Neuron (in vitro differentiated cells): Measurements from ENCODE around the gene QSOX2.
A peak's percentile ranks its signal among the peaks of the same experiment; 100 is the strongest.

ENCODE experiments used
- H2AFZ ChIP-seq: one replicate; pipeline ENCODE4 v1.6.1; 2013; ENCODE audit warnings: low read depth, mild to moderate bottlenecking, inconsistent platforms, low read length, moderate library complexity
- H3K27me3 ChIP-seq: one replicate; pipeline ENCODE4 v1.6.1; 2013; ENCODE audit warnings: low read length; ENCODE audit not compliant: insufficient read depth
- H3K36me3 ChIP-seq: one replicate; pipeline ENCODE4 v1.6.1; 2013; ENCODE audit warnings: low read length; ENCODE audit not compliant: insufficient read depth
- H3K4me1 ChIP-seq: one replicate; pipeline ENCODE4 v1.6.1; 2013; ENCODE audit warnings: low read length; ENCODE audit not compliant: insufficient read depth
- H3K4me3 ChIP-seq: 2 replicates; pipeline ENCODE4 v1.5.1; 2013; ENCODE audit warnings: mild to moderate bottlenecking, low read length, moderate library complexity
- H3K9me3 ChIP-seq: one replicate; pipeline ENCODE4 v1.6.1; 2013; ENCODE audit warnings: low read length

Gene QSOX2

DNA sequence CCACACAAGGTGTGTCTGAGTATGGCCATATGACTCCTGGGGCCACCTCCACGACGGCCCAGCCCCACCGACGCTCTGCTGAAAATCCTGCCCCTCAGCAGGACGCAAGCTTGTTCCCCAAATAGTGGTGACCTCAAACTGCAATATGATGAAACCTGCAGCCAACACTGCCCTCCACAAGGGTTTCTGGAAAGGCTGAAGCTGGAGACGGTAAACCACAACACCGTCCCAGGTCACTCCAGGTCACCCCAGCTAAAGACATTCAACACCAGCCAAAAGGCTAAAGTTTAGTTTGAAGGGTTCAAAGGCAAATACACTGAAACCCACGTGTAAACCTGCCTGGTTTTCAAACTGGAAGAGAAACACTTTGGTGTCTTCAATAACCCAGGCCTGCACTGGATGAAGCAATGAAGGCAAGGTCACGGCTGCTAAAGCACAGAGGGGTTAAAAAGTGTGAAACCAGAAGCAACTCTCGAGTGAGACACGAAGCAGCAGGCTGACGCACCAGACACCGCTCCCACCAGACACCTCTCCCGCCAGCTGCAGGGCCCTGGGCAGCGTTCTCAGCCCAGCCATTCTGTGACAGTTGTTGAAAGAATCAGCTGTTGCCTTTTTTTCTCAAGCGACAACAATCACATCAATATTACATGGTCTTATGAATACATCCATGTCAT lies 38.9 kb downstream of the QSOX2 start:
- Histone ChIP-seq H3K27me3 (peaks cover 37% of the 10 kb centered on the region), H3K9me3 (no peaks in the 10 kb centered on the region), H2AFZ (no peak overlapping the region), H3K4me1 (peaks cover 11% of the 10 kb centered on the region), H3K4me3 (no peak overlapping the region), H3K36me3 (peaks cover 19% of the 10 kb centered on the region)

DNA sequence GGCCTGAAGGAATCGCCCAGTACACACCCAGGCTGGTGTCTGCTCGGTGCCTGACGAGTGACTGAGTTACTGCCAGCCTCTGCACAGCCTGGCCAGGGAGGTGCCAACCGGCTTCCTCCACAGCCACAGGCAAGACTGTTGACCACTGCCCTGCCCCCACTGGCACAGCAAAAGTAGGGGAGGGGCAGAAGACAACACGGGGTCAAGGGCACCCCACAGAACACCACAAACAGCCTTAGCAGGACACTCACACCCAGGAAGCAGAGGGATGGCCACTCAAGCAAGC lies 40.0 kb downstream of the QSOX2 start:
- no peak overlapping the region for H2AFZ ChIP-seq
- H3K9me3 ChIP-seq = no peaks in the 10 kb centered on the region
- H3K36me3 ChIP-seq = peaks cover 17% of the 10 kb centered on the region
- peaks cover 48% of the 10 kb centered on the region for H3K27me3 ChIP-seq
- no peak overlapping the region for H3K4me3 ChIP-seq
- H3K4me1 ChIP-seq = peaks cover 11% of the 10 kb centered on the region

DNA sequence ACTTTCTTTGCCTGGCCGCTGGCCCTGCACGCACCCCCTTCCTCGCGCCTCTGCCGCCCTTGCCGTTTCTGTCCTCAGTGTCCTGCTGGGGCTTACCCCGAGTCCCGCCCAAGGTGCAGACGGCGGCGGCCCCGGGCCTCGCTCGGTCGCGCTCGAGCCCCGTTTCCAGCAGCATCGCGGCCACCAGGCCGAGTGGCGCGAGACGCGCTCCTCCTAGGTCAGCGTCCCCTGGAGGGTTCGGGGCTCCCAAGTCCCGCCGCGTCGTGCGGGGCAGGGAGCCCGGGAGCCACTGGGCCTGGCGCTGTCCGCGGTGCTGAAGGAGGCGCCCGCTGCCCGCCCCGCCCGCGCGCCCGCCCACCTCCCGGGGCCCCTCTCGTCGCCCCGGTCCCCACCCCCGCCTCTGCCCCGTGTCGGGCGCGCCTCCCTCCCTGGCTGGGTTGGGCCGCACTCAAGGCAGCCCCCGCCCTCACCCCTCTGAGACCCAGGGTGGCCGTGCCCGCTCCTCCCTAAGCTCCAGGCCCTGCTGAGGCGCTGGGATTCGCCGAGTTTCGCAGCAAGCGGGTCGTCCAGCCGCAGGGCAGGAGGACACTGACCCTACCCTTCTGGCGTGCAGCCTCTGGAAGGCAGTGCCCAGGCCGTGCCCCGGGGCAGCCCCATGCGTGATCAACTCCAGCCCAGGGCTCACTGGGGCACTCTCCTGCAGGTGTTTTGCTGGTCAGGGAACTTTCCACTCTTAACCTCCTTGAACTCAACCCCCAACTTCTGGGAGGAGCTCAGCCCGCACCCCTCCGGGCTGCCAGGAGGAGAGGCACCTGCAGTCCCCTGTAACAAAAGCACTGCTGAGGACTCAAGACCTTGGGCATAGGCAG lies 40.5 kb downstream of the QSOX2 start, which contains the start of gene LHX3:
Gene LHX3, minus strand, starts transcription at position 291 of the 869 bp plus-strand sequence. Its CDS starts 116 bp downstream, at position 175.
- peaks cover 54% of the 10 kb centered on the region for H3K27me3 ChIP-seq
- H3K4me1 ChIP-seq = peaks cover 11% of the 10 kb centered on the region

DNA sequence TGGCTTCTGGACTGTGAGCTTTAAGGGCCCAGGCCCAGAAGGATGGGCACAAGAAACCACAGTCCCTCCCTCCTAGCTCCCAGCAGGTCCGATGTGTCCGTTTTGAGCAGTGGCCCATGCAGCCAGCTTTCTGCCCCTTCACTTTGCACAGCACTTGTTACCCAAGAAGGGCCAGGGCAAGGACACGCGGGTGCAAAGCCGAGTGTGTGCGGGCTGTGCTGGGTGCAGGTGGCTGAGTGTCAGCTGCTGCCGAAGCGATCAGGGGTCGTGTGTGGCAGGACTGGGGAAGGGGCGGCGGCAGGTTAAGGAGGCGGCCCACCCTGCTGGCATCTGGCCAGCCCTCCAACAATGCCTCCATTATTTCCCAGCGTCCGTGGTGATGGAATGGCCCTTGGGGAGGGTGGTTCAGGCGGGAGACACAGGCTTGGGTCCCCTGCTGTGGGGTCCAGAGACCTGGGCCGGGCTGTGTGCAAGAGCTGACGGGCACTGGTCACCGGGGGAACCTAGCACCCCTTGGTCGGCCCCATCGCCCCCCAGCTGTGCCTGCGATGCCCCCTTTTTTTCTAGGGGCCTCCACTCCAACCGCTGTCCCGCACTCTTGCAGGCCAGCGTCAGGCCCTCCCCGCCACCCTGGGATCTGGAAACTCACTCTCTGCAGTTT lies 41.3 kb downstream of the QSOX2 start:
- Histone ChIP-seq H3K9me3 (no peaks in the 10 kb centered on the region), H3K27me3 (peaks cover 62% of the 10 kb centered on the region), H3K4me1 (peaks cover 11% of the 10 kb centered on the region), H3K36me3 (peaks cover 8% of the 10 kb centered on the region), H3K4me3 (no peak overlapping the region), H2AFZ (no peak overlapping the region)

More for the DNA sequence above, 40.5 kb downstream of the QSOX2 start, which contains the start of gene LHX3:
- no peak within 1 kb of the TSS for H2AFZ ChIP-seq
- no peaks in the 10 kb centered on the region for H3K9me3 ChIP-seq
- peaks cover 12% of the 10 kb centered on the region for H3K36me3 ChIP-seq
- H3K4me3 ChIP-seq = no peak within 1 kb of the TSS

DNA sequence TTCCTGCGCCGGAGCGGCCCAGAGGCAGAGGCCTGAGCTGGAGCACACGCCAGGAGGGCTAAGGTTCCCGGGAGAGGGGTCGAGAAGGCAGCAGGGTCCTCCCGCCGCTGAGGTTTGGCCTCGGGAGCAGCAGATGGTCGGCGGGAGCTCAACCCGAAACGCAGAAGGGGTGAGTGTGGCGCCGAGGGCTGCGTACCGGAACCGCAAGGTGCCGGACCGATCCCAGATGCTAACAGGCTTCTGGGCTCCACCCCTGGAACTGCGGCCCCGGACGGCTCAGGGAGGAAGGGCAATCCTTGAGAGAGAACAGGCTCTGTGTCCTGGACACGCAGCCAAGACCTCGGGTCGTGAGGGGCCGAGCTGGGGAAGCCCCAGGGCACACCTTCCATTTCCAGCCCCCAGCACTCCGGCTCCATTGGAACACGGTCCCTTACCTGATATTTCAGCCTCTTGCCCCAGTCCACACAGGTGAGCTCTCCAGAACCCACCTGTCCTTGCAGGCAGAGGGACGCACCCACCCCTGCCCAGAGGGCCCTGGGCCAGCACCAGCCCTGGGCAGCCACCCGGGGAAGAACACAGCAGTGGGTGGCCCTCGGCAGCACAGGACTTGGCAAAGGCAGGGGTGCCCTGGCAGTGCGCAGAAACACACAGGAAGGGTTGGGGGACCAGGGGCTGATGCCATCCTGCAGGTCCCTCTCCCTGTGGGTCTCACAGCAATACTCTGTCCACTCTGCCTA lies 42.0 kb downstream of the QSOX2 start:
- Histone ChIP-seq H2AFZ (no peak overlapping the region), H3K27me3 (peaks cover 66% of the 10 kb centered on the region), H3K9me3 (no peaks in the 10 kb centered on the region), H3K4me3 (peak overlapping the region; percentile 8), H3K36me3 (peaks cover 4% of the 10 kb centered on the region), H3K4me1 (peaks cover 11% of the 10 kb centered on the region)

DNA sequence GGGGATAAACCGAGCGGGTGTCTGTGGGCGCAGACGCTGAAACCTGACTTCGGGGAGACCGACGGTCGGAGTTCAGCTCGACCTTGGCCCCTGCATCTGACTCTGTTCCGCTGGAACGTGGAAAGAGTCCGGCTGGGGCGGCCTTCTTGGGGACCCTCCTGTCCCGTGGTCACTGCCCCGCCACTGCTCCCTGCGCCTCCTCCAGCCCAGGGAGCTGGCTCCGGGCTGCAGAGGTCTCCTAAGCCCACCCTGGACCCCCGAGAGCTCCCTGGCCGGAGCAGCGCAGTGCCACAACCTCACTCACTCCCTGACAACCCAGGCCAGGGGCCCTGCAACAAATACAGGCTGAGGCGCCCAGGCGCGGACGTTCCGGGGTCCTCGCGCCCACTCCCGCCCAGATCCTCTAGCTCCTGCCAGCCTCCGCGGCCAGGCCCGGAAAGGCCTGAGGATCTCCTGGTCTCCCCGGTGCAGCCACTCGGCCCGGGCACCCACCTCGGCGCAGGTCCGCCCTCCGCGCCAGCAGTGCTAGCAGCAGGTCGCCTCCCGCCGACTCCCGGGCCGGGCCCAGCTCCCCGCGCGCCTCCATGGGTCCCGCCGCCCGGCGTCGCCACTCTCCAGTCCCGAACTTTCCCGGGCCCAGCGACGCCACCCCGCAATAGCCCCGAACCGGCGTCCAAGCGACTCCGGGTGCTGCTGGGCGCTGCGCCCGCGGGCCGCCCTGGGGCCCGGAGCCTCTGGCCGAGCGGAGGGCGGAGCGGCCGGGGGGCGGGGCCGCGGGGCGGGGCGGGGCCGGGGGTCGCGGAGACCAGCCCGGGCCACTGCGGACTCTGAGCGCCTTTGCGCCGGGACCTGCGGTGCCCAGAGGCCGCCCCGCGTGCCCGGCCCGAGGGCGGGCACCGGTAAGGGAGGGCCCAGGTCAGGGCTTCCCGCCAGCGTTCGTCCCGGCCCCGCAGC lies 42.9 kb downstream of the QSOX2 start:
- Histone ChIP-seq H3K9me3 (no peaks in the 10 kb centered on the region), H3K27me3 (peaks cover 74% of the 10 kb centered on the region), H3K36me3 (no peaks in the 10 kb centered on the region), H3K4me3 (peak overlapping the region; percentile 8), H2AFZ (no peak overlapping the region), H3K4me1 (peaks cover 15% of the 10 kb centered on the region)

DNA sequence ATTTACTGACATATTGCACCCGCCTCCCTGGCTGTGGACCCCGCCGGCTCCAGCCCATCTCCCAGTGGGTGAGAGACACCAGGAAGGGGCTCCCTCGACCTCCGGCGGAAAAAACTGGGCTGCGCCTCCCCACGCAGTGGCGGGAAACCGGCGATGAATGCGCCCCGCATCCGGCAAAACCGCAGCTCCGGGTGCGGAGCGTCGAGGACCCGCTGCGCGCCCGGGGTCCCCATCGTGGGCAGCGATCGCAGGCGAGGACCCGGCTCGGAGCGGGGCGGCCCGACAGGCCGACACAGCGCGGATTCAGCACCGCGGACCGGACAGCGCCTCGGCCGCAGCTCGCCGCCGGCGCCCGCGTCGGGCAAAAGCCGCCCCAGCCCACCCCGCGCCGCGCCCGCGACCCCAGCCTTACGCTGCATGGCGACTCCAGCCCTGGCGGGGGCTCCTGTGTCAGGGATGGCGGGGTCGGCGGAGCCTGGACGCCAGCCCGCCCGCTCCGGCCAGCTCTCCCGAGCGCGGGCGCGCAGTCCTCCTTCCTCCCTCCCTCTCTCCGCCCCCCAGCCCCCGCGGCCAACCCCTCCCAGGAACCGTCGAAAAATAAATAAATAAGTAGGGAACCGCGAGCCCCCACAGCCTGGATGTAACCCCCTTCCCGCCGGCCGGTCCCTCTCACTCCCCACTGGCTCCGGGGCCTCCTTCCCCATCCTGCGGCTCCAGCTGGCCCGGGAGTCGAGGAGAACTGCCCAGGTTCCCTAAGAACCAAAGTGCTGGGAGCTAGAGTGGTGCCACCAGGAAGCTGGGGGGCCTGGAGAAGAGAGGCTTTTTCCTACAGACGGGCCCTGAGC lies 43.8 kb downstream of the QSOX2 start:
- no peaks in the 10 kb centered on the region for H3K36me3 ChIP-seq
- H3K27me3 ChIP-seq = peaks cover 82% of the 10 kb centered on the region
- H2AFZ ChIP-seq = no peak overlapping the region
- peaks cover 15% of the 10 kb centered on the region for H3K4me1 ChIP-seq
- H3K9me3 ChIP-seq = no peaks in the 10 kb centered on the region
- no peak overlapping the region for H3K4me3 ChIP-seq

DNA sequence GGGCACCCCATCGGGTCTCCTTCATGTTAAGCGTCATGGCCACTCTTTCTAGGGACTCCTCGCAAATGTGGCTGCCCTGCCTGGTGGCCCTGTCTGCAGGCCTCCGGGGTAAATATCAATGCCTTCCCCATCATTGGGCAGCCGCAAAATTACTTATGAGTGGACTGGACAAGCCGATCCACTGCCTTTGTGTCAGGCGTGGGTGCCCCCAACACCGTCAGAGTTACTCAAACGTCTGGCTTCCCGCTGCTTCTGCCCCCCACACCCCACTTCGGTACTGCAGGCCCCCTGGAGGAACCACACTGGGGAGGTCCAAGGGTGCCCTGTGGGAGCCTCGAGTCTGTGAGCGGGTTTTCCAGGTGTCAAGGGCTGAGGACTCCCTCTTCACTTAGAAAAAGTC lies 44.4 kb downstream of the QSOX2 start:
- no peaks in the 10 kb centered on the region for H3K36me3 ChIP-seq
- H3K4me1 ChIP-seq = peaks cover 15% of the 10 kb centered on the region
- peaks cover 89% of the 10 kb centered on the region for H3K27me3 ChIP-seq
- H2AFZ ChIP-seq = no peak overlapping the region
- H3K9me3 ChIP-seq = no peaks in the 10 kb centered on the region
- no peak overlapping the region for H3K4me3 ChIP-seq

DNA sequence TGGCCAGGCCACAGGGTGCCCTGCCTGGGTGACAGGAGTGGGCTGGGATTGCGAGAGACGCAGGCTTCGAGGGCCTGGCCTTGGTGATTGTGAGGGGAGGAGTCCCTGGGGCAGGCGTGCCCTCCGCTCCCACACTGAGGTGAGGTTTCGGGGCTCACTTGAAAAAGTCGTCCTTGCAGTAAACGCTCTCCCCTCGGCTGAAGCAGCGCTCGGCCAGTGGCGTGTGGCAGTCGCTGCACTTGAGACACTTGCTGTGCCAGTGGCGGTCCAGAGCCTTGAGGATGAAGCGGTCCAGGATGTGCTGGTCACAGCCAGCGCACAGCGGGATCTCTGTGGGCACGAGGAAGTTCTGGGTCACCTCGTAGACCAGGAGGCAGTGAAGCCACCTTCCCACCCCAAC lies 45.2 kb downstream of the QSOX2 start:
- Histone ChIP-seq H2AFZ (no peak overlapping the region), H3K36me3 (no peaks in the 10 kb centered on the region), H3K9me3 (no peaks in the 10 kb centered on the region), H3K4me3 (no peak overlapping the region), H3K27me3 (peaks cover 92% of the 10 kb centered on the region), H3K4me1 (peaks cover 15% of the 10 kb centered on the region)

DNA sequence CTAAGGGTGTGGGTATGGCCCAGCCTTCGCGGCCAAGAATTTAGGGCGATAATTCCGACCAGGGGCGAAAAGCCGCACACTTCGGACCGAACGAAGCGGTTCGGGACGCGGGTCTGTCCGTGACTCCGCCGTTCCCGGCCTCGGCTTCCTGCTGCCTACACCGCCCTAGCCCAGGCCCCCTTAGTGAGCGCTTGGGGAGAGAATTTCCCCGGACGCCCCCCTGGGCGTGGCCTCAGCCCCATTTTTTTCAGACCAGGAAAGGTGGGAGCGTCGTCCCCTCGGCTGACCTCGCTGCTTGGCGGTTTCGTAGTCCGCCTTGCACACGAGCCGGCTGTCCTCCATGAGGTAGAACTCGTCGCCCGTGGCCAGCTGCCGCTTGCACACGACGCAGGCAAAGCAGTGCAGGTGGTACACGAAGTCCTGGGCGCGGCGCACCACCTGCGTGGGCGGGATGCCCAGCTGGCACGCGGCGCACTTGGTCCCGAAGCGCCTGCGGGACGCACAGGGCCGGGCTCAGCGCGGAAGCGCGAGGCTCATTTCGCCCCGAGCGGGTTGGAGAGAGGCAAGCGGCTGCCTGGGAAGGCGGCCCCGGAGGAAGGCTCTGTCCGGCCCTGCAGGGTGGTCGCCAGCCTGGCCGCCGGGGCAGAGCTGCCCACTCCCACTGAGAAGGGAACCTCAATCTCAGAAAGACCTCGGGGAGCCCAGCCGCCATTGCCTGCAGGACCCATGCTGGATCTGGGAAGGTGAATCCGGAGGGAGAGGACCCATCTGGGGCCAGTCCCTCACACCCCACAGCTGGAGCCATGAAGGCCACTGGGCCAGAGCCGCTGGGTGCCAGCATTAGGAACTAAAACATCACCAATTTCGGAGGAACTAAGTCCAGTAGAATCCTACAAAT lies 46.0 kb downstream of the QSOX2 start:
- no peak overlapping the region for H2AFZ ChIP-seq
- H3K36me3 ChIP-seq = no peaks in the 10 kb centered on the region
- peaks cover 94% of the 10 kb centered on the region for H3K27me3 ChIP-seq
- H3K4me1 ChIP-seq = peaks cover 13% of the 10 kb centered on the region
- H3K9me3 ChIP-seq = no peaks in the 10 kb centered on the region
- H3K4me3 ChIP-seq = no peak overlapping the region
